Activated T-helper 1 cell treated with Interleukin-2 at 50 U/mL for 16 hours (primary cell): ENCODE data around the gene HOXD8.

Experiments used
- DNase-seq: peaks from one replicate; pipeline ENCODE4 v3.0.0-alpha.2; 2020; ENCODE audit warnings: low read depth

The HOXD8 gene

GRCh38 chr2:176174824-176175708 lies 45.6 kb downstream of the HOXD8 start:
- no peak for DNase-seq

- no peak for DNase-seq
Observed at GRCh38 chr2:176175709-176176607, 46.5 kb downstream of the HOXD8 start.

GRCh38 chr2:176177580-176178037 lies 48.1 kb downstream of the HOXD8 start:
- no peak for DNase-seq

GRCh38 chr2:176178038-176178756 lies 48.7 kb downstream of the HOXD8 start:
- DNase-seq = no peak

GRCh38 chr2:176178757-176179295 lies 49.3 kb downstream of the HOXD8 start:
- DNase-seq = no peak

GRCh38 chr2:176181551-176181950 lies 52.0 kb downstream of the HOXD8 start:
- DNase-seq = no peak
